Fibroblast of lung (primary cell): ENCODE measurements around the gene ACY1. TPM values are rescaled to one million over a fixed set of nuclear protein-coding genes. Genes with fewer than 3 reads are reported as not detected.

Experiments
- DNase-seq, 2 donors: peaks; one replicate each; pipeline versions ENCODE4 v3.0.0 to v3.0.0-alpha.2; 2010; ENCODE audit warnings: low read depth in 2 of 2
- H2AFZ ChIP-seq: 2 replicates; pipeline ENCODE4 v1.5.1; 2012; ENCODE audit warnings: low read length, control low read depth, inconsistent platforms
- H3K27ac ChIP-seq: 2 replicates; pipeline ENCODE4 v1.5.1; 2011; ENCODE audit warnings: low read length, control low read depth; ENCODE audit not compliant: insufficient read depth
- H3K27me3 ChIP-seq: 2 replicates; pipeline ENCODE4 v1.5.1; 2011; ENCODE audit warnings: mild to moderate bottlenecking, low read length; ENCODE audit not compliant: control insufficient read depth, insufficient read depth
- H3K36me3 ChIP-seq: 2 replicates; pipeline ENCODE4 v1.5.1; 2011; ENCODE audit warnings: low read length; ENCODE audit not compliant: control insufficient read depth, insufficient read depth
- H3K4me1 ChIP-seq: 2 replicates; pipeline ENCODE4 v1.5.1; 2011; ENCODE audit warnings: low read length; ENCODE audit not compliant: control insufficient read depth, insufficient read depth; ENCODE audit errors: extremely low read depth
- H3K4me2 ChIP-seq: 2 replicates; pipeline ENCODE4 v1.5.1; 2011; ENCODE audit warnings: low read length, control low read depth; ENCODE audit not compliant: insufficient read depth; ENCODE audit errors: extremely low read depth
- H3K4me3 ChIP-seq, 4 experiments: fragments of 200-600 bp in 1 of 4; sonication (generic) in 1 of 4; replicated peaks in 1 of 4; 2 replicates each; pipeline ENCODE4 v1.5.1; 2011 to 2016; ENCODE audit warnings: low read length in 4 of 4, low read depth in 3 of 4, mild to moderate bottlenecking in 3 of 4, control low read depth in 2 of 4, inconsistent platforms in 1 of 4, mixed read lengths in 1 of 4; ENCODE audit not compliant: insufficient read depth in 1 of 4; ENCODE audit errors: control extremely low read depth in 1 of 4
- H3K79me2 ChIP-seq: 2 replicates; pipeline ENCODE4 v1.5.1; 2012; ENCODE audit warnings: mild to moderate bottlenecking, low read length, inconsistent platforms; ENCODE audit not compliant: control insufficient read depth, insufficient read depth
- H3K9ac ChIP-seq: 2 replicates; pipeline ENCODE4 v1.5.1; 2011; ENCODE audit warnings: mild to moderate bottlenecking, low read length, control low read depth; ENCODE audit not compliant: insufficient read depth
- H3K9me3 ChIP-seq: 2 replicates; pipeline ENCODE4 v1.5.1; 2012; ENCODE audit warnings: low read depth, low read length; ENCODE audit not compliant: control insufficient read depth, insufficient read depth
- H4K20me1 ChIP-seq: 2 replicates; pipeline ENCODE4 v1.5.1; 2011; ENCODE audit warnings: low read length; ENCODE audit not compliant: control insufficient read depth, insufficient read depth; ENCODE audit errors: extremely low read depth
- CTCF ChIP-seq, 2 donors: IDR thresholded peaks in 1 of 2; conservative IDR thresholded peaks in 1 of 2; 1 replicate in 1 of 2; 2 replicates in 1 of 2; pipeline ENCODE4 v1.5.1; 2011 to 2012; ENCODE audit warnings: low read length in 2 of 2, control low read depth in 1 of 2, inconsistent platforms in 1 of 2, low read depth in 1 of 2, mild to moderate bottlenecking in 1 of 2
- EZH2 ChIP-seq: IDR thresholded peaks from 2 replicates; pipeline ENCODE4 v1.5.1; 2012; ENCODE audit warnings: low read length, control low read depth, mild to moderate bottlenecking; ENCODE audit errors: missing control alignments
- polyA plus RNA-seq, 2 donors: library from polyadenylated mRNA; depleted of rRNA in 1 of 2; stranded (reverse) in 1 of 2; unstranded in 1 of 2; fragments of >200 nt; gene quantifications; 2 replicates each; pipeline ENCODE4 v1.2.1, GENCODE V29; 2011 to 2012; ENCODE audit warnings: missing spikeins in 1 of 2
- total RNA-seq: library from RNA; depleted of rRNA; stranded (reverse); fragments of >200 nt; gene quantifications from 2 replicates; pipeline ENCODE4 v1.2.1, GENCODE V29; 2014

The ACY1 gene
- total and polyA plus RNA-seq, 2 donors (not counting 1 experiment from before 2014, with no cell fraction given): 21.4 to 40.3 TPM

- Histone ChIP-seq H3K4me2 (peak overlapping the region; percentile 95), H3K9me3 (no peaks in the 10 kb centered on the region), H3K9ac (peak overlapping the region; percentile 86), H3K27me3 (no peaks in the 10 kb centered on the region), H3K27ac (peak overlapping the region; percentile 90), H3K36me3 (peaks cover 2% of the 10 kb centered on the region), H3K4me3 (peak overlapping the region; percentile 63 to 93 (median 84)), H3K4me1 (peaks cover 13% of the 10 kb centered on the region), H3K79me2 (peaks cover 2% of the 10 kb centered on the region), H4K20me1 (no peaks in the 10 kb centered on the region), H2AFZ (peak overlapping the region; percentile 93)
- peak in 1 of 2 donors; percentile 19 for DNase-seq
- TF ChIP-seq EZH2 (no peak), CTCF (conservative IDR thresholded peaks at IDR 0.05 in 1 of 2, IDR thresholded peaks at IDR 0.05 in 1 of 2; ENCODE audit: low read depth in 1 of 2, low read length in 2 of 2) (no peak)
These were observed 8.9 kb upstream of the ACY1 start for GRCh38 chr3:51974277-51974962.

- peak within 1 kb of the TSS; percentile 71 to 93 (median 84) for H3K4me3 ChIP-seq
- H2AFZ ChIP-seq: peak within 1 kb of the TSS; percentile 93
- peaks cover 13% of the 10 kb centered on the region for H3K4me1 ChIP-seq
- peak within 1 kb of the TSS; percentile 95 for H3K4me2 ChIP-seq
- H3K27ac ChIP-seq: peak within 1 kb of the TSS; percentile 90
- peak within 1 kb of the TSS; percentile 86 for H3K9ac ChIP-seq
- H3K9me3 ChIP-seq: no peaks in the 10 kb centered on the region
- H3K36me3 ChIP-seq: peaks cover 2% of the 10 kb centered on the region
- H3K79me2 ChIP-seq: peaks cover 2% of the 10 kb centered on the region
- H3K27me3 ChIP-seq: no peaks in the 10 kb centered on the region
- DNase-seq: peak; percentile 52 to 53
- TF ChIP-seq CTCF (conservative IDR thresholded peaks at IDR 0.05 in 1 of 2, IDR thresholded peaks at IDR 0.05 in 1 of 2; ENCODE audit: low read depth in 1 of 2, low read length in 2 of 2) (no peak), EZH2 (no peak)
- H4K20me1 ChIP-seq: no peaks in the 10 kb centered on the region
These were observed 8.1 kb upstream of the ACY1 start, which contains the start of gene ABHD14A for GRCh38 chr3:51974963-51975851. Gene ABHD14A, plus strand, starts transcription at chr3:51975064. Its CDS starts 72 bp downstream, at chr3:51975136.
